ENCODE results near the gene HSF2BP.

The HSF2BP gene

GRCh38 chr21:43669828-43670605 lies 10.7 kb upstream of the HSF2BP start:
- TF ChIP-seq, protein P1, sequence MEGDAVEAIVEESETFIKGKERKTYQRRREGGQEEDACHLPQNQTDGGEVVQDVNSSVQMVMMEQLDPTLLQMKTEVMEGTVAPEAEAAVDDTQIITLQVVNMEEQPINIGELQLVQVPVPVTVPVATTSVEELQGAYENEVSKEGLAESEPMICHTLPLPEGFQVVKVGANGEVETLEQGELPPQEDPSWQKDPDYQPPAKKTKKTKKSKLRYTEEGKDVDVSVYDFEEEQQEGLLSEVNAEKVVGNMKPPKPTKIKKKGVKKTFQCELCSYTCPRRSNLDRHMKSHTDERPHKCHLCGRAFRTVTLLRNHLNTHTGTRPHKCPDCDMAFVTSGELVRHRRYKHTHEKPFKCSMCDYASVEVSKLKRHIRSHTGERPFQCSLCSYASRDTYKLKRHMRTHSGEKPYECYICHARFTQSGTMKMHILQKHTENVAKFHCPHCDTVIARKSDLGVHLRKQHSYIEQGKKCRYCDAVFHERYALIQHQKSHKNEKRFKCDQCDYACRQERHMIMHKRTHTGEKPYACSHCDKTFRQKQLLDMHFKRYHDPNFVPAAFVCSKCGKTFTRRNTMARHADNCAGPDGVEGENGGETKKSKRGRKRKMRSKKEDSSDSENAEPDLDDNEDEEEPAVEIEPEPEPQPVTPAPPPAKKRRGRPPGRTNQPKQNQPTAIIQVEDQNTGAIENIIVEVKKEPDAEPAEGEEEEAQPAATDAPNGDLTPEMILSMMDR (conservative IDR thresholded peaks at IDR 0.05; ENCODE audit: low read length), result no peak
- DNase-seq (ENCODE audit: low read depth), result no peak
- no peak overlapping the region for H3K4me3 ChIP-seq (ENCODE audit: low read length)

DNA sequence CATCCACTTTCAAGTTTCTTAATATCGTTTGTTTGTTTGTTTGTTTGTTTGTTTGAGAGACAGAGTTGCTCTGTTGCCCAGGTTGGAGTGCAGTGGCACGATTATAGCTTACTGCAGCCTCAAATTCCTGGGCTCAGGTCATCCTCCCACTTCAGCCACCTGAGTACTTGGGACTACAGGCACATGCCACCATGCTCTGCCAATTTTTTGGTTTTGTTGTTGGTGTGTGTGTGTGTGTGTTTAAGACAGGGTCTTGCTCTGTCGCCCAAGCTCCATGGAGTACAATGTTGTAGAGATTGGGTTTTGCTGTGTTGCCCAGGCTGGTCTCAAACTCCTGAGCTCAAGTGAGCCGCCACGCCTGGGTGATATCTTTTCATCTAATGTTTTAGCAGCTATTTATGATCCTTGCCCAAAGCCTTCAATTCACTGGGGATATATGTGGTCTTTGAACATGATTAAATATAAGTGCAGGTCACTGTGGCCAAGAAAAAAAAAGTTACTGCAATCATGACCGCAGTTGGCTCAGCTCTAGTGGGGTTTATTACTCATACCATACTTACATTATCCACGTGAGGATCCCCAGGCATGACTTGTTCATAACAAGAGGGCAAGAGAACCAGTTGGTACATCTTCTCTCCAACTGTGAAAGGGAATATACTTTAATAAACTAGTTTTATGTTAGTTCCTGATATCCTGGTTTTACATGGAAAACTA lies 8.1 kb upstream of the HSF2BP start:
- H3K4me3 ChIP-seq (ENCODE audit: low read length), result no peak overlapping the region
- peak; percentile 43 for DNase-seq (ENCODE audit: low read depth)
- TF ChIP-seq, protein P1 (conservative IDR thresholded peaks at IDR 0.05; ENCODE audit: low read length), result no peak

DNA sequence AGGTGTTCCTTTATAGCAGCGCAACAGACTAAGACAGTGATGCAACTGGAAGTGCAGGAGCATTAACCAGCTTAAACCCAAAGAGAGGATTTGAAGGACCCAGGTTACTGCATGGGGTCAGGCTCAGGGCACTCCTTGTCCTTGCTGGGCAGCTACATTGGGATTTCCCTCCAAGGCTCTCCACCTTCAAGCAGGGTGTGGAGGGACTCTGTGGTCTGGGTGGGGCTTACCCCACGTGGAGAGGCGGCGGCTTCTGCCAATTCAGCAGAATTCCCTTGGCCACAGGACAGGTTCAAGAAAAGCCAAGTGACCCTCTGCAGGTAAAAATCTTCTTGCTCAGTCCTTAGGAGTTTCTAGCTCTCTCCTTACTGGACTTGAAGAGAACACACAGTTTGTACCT lies 6.6 kb upstream of the HSF2BP start:
- DNase-seq (ENCODE audit: low read depth), result no peak
- TF ChIP-seq, protein P1 (conservative IDR thresholded peaks at IDR 0.05; ENCODE audit: low read length), result no peak
- no peak overlapping the region for H3K4me3 ChIP-seq (ENCODE audit: low read length)

- DNase-seq (ENCODE audit: low read depth), result no peak
- TF ChIP-seq, protein P1 (conservative IDR thresholded peaks at IDR 0.05; ENCODE audit: low read length), result no peak
- H3K4me3 ChIP-seq (ENCODE audit: low read length), result no peak overlapping the region
These were observed 5.1 kb upstream of the HSF2BP start for GRCh38 chr21:43664358-43664757.

DNA sequence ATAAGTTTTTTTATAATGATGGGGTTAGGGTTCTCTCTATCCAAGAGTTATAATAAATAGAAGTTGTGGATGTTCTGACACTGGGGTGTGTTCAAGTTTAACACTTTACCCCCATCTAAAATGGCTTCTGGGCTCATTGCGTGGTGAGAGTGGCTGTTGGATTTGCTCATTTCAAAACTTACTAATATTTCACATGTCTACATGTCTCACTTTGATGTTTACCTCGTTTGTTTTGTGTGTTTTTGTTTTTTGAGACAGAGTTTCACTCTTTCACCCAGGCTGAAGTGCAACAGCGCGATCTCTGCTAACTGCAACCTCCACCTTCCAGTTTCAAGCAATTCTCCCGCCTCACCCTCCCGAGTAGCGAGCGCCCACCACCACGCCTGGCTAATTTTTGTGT lies 3.7 kb upstream of the HSF2BP start:
- H3K4me3 ChIP-seq (ENCODE audit: low read length), result no peak overlapping the region
- no peak for DNase-seq (ENCODE audit: low read depth)
- TF ChIP-seq, protein P1 (conservative IDR thresholded peaks at IDR 0.05; ENCODE audit: low read length), result no peak

GRCh38 chr21:43662286-43662685 lies 3.0 kb upstream of the HSF2BP start:
- no peak for DNase-seq (ENCODE audit: low read depth)
- TF ChIP-seq, protein P1 (conservative IDR thresholded peaks at IDR 0.05; ENCODE audit: low read length), result no peak
- H3K4me3 ChIP-seq (ENCODE audit: low read length), result no peak overlapping the region

DNA sequence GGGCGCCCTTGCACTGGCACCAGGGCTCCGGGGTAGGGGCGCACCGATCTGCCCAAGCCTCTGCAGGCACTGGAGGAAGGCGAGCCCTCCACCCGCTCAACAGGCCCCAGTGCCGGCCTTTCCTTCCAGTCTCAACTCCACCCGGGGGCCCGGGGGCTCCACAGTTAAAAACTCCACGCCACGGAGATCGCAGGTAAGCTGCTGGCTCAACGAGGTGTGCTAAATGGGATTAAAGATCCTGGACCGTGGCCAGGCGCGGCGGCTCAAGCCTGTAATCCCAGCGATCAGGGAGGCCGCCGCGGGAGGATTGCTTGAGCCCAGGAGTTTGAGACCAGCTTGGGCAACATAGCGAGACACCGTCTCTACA lies 536 bp downstream of the HSF2BP start:
- no peak for DNase-seq (ENCODE audit: low read depth)
- TF ChIP-seq, protein P1 (conservative IDR thresholded peaks at IDR 0.05; ENCODE audit: low read length), result no peak
- peak overlapping the region; percentile 57; the same call in 1 of the 2 replicates for H3K4me3 ChIP-seq (ENCODE audit: low read length)
